Cardiac muscle cell (in vitro differentiated cells and primary cell): ENCODE results near the gene DPP10. TPM values are rescaled to one million over a fixed set of nuclear protein-coding genes. Genes with fewer than 3 reads are reported as not detected.
A peak's percentile ranks its signal among the peaks of the same experiment; 100 is the strongest.
"Not testable (repeated sequence)": the region's sequence is repeated elsewhere in the genome, so short reads cannot be mapped to it uniquely, and the experiment has no call there.

Experiments
- DNase-seq, 2 donors: peaks; one replicate each; pipeline versions ENCODE4 v3.0.0 to v3.0.0-alpha.2; 2010 to 2017; ENCODE audit warnings: low read depth in 1 of 2, low spot score in 1 of 2
- H3K27ac ChIP-seq: fragments of 200-600 bp; sonication (generic); 2 replicates; pipeline ENCODE4 v1.5.1; 2016
- H3K27me3 ChIP-seq: fragments of 200-600 bp; sonication (generic); 2 replicates; pipeline ENCODE4 v1.6.0; 2016; ENCODE audit warnings: control low read depth
- H3K36me3 ChIP-seq: fragments of 200-600 bp; sonication (generic); 2 replicates; pipeline ENCODE4 v1.5.1; 2016; ENCODE audit warnings: control low read depth
- H3K4me1 ChIP-seq: fragments of 200-600 bp; sonication (generic); 2 replicates; pipeline ENCODE4 v1.8.1; 2017; ENCODE audit warnings: low read depth, mild to moderate bottlenecking, mixed run types
- H3K4me3 ChIP-seq: fragments of 200-600 bp; sonication (generic); 2 replicates; pipeline ENCODE4 v1.5.1; 2016; ENCODE audit warnings: mild to moderate bottlenecking
- H3K9me3 ChIP-seq: fragments of 200-600 bp; sonication (generic); 2 replicates; pipeline ENCODE4 v1.5.1; 2017; ENCODE audit warnings: low read depth, mild to moderate bottlenecking, control low read depth
- CTCF ChIP-seq: IDR thresholded peaks from 2 replicates; pipeline ENCODE4 v1.5.1; 2012; ENCODE audit warnings: low read depth, mild to moderate bottlenecking, low read length
- polyA plus RNA-seq: library from polyadenylated mRNA; unstranded; fragments of >200 nt; fragmentation: Nextera tagmentation; extraction: Ambion mirVana; gene quantifications from 2 replicates; pipeline ENCODE4 v1.2.1, GENCODE V29; 2016
- total RNA-seq: library from RNA; depleted of rRNA; stranded (reverse); fragments of >200 nt; gene quantifications from 2 replicates; pipeline ENCODE4 v1.2.3, GENCODE V29; 2016

Gene DPP10
- total and polyA plus RNA-seq, 2 experiments from 2014 or later: 1.1 to 1.4 TPM

GRCh38 chr2:114728372-114728771 is 285.9 kb downstream of the DPP10 start:
- no peak overlapping the region for H3K27ac ChIP-seq
- no peaks in the 10 kb centered on the region for H3K9me3 ChIP-seq
- H3K36me3 ChIP-seq: no peaks in the 10 kb centered on the region
- peaks cover 6% of the 10 kb centered on the region for H3K4me1 ChIP-seq
- H3K4me3 ChIP-seq: no peak overlapping the region
- no peak for TF ChIP-seq CTCF
- no peaks in the 10 kb centered on the region for H3K27me3 ChIP-seq
- no peak for DNase-seq

- H3K4me3 ChIP-seq: no peak overlapping the region
- no peaks in the 10 kb centered on the region for H3K36me3 ChIP-seq
- no peak for TF ChIP-seq CTCF
- no peaks in the 10 kb centered on the region for H3K9me3 ChIP-seq
- H3K4me1 ChIP-seq: peaks cover 6% of the 10 kb centered on the region
- peak in 1 of 2 donors; percentile 42 for DNase-seq
- H3K27ac ChIP-seq: no peak overlapping the region
- H3K27me3 ChIP-seq: no peaks in the 10 kb centered on the region
Observed at GRCh38 chr2:114729026-114729425, 286.6 kb downstream of the DPP10 start.

GRCh38 chr2:114735126-114735525 is 292.7 kb downstream of the DPP10 start:
- no peaks in the 10 kb centered on the region for H3K36me3 ChIP-seq
- no peak for DNase-seq
- no peaks in the 10 kb centered on the region for H3K9me3 ChIP-seq
- no peak for TF ChIP-seq CTCF
- no peaks in the 10 kb centered on the region for H3K27me3 ChIP-seq
- no peak overlapping the region for H3K4me3 ChIP-seq
- H3K4me1 ChIP-seq: no peaks in the 10 kb centered on the region
- H3K27ac ChIP-seq: no peak overlapping the region

- H3K4me3 ChIP-seq: no peak overlapping the region
- H3K27ac ChIP-seq: no peak overlapping the region
- H3K27me3 ChIP-seq: no peaks in the 10 kb centered on the region
- no peaks in the 10 kb centered on the region for H3K4me1 ChIP-seq
- no peaks in the 10 kb centered on the region for H3K36me3 ChIP-seq
- no peaks in the 10 kb centered on the region for H3K9me3 ChIP-seq
- no peak for TF ChIP-seq CTCF
- no peak for DNase-seq
Observed at GRCh38 chr2:114742245-114742644, 299.8 kb downstream of the DPP10 start.

- H3K4me3 ChIP-seq: no peak overlapping the region
- H3K27ac ChIP-seq: no peak overlapping the region
- no peaks in the 10 kb centered on the region for H3K36me3 ChIP-seq
- no peaks in the 10 kb centered on the region for H3K27me3 ChIP-seq
- H3K9me3 ChIP-seq: no peaks in the 10 kb centered on the region
- no peak for TF ChIP-seq CTCF
- DNase-seq: no peak
- no peaks in the 10 kb centered on the region for H3K4me1 ChIP-seq
Observed at GRCh38 chr2:114745700-114746099, 303.3 kb downstream of the DPP10 start.

GRCh38 chr2:114748175-114748574 is 305.7 kb downstream of the DPP10 start:
- not testable (repeated sequence) for H3K4me3 ChIP-seq, H3K27ac ChIP-seq, H3K36me3 ChIP-seq, H3K4me1 ChIP-seq, H3K27me3 ChIP-seq, DNase-seq, H3K9me3 ChIP-seq
